Activated naive CD4-positive, alpha-beta T cell treated with anti-CD3 and anti-CD28 coated beads for 36 hours (primary cell): ENCODE measurements around the gene CLDN10. TPM values are rescaled to one million over a fixed set of nuclear protein-coding genes. Genes with fewer than 3 reads are reported as not detected.
"Not testable (repeated sequence)": the region's sequence is repeated elsewhere in the genome, so short reads cannot be mapped to it uniquely, and the experiment has no call there.

Experiments used
- CTCF ChIA-PET: fragments of 350-600 bp; sonication (Branson Sonifier 250); formaldehyde crosslinking; loops from one replicate; lab custom pipeline; 2021; ENCODE audit warnings: antibody characterized with exemption; lab: Charles Lee
- DNase-seq: peaks from one replicate; pipeline ENCODE4 v3.0.0-alpha.2; 2020
- H3K27ac Mint-ChIP-seq: one replicate; pipeline ENCODE4 v1.8.0; 2021; ENCODE audit warnings: mild to moderate bottlenecking, mixed read lengths
- H3K27me3 Mint-ChIP-seq: one replicate; pipeline ENCODE4 v1.8.0; 2021; ENCODE audit warnings: low read depth, mixed read lengths
- H3K36me3 Mint-ChIP-seq: one replicate; pipeline ENCODE4 v1.8.0; 2021; ENCODE audit warnings: low read depth, mixed read lengths
- H3K4me1 Mint-ChIP-seq: one replicate; pipeline ENCODE4 v1.8.0; 2021; ENCODE audit warnings: low read depth, mixed read lengths
- H3K4me3 Mint-ChIP-seq: one replicate; pipeline ENCODE4 v1.8.0; 2021; ENCODE audit warnings: mild to moderate bottlenecking, moderate library complexity, mixed read lengths
- H3K9me3 Mint-ChIP-seq: one replicate; pipeline ENCODE4 v1.8.0; 2021; ENCODE audit warnings: mixed read lengths
- intact Hi-C: fragments of 100-400 bp; cut with micrococcal nuclease; formaldehyde crosslinking; loops from one replicate; pipeline ENCODE4 v1.15.1; 2023
- total RNA-seq, 2 experiments: library from RNA; stranded (reverse); gene quantifications; one replicate each; pipeline ENCODE4 v1.2.3, GENCODE V29; 2021

CLDN10 gene, protein sequence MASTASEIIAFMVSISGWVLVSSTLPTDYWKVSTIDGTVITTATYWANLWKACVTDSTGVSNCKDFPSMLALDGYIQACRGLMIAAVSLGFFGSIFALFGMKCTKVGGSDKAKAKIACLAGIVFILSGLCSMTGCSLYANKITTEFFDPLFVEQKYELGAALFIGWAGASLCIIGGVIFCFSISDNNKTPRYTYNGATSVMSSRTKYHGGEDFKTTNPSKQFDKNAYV
- not detected for total RNA-seq

DNA sequence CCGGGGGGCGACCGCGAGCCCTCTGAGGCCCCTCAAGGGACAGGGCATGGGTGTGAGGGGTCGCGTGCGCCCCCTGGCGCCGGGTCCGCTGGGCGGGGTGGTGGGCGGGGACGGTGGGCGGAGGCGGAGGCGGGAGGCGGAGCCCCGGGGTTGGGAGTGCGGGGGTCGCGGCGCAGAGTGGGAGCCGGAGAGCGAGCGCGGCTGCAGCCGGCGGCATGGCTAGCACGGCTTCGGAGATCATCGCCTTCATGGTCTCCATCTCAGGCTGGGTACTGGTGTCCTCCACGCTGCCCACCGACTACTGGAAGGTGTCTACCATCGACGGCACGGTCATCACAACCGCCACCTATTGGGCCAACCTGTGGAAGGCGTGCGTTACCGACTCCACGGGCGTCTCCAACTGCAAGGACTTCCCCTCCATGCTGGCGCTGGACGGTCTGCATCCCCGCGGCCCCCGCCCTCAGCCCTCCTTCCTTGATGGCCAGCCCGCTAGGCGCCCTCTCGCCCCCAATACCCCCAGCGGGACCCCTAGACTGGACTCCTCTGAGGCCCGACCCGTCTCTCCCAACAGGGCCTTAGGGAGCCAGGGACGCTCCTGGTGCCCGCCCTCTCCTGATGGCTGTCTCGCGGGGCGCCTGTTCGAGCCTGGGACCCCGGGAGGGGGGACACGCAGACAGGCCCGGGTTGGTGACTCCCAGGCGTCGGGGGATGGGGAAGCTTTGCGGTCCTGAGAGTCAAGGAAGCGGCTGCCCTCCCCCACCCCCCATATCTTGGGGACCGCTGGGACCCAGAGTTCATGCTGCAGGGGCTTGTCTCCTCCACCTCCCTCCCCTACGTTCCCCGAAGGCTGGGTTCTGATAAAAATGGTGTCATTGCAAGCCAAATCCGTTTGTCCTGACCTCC, at the start of gene CLDN10:
Gene CLDN10, plus strand, starts transcription at position 182 of the 903 bp plus-strand sequence. Its CDS starts 34 bp downstream, at position 216.
- H3K36me3 Mint-ChIP-seq, result no peaks in the 10 kb centered on the region
- CTCF ChIA-PET, result no interaction called here
- peaks cover 61% of the 10 kb centered on the region for H3K27me3 Mint-ChIP-seq
- peaks cover 12% of the 10 kb centered on the region for H3K4me1 Mint-ChIP-seq
- intact Hi-C loops, result loop anchor here (5.0 kb wide), 2 partner anchors 280 to 360 kb away; no protein-coding TSS in a partner anchor
- no peak within 1 kb of the TSS for H3K27ac Mint-ChIP-seq
- no peaks in the 10 kb centered on the region for H3K9me3 Mint-ChIP-seq
- DNase-seq, result no peak
- H3K4me3 Mint-ChIP-seq, result peak within 1 kb of the TSS; percentile 32

DNA sequence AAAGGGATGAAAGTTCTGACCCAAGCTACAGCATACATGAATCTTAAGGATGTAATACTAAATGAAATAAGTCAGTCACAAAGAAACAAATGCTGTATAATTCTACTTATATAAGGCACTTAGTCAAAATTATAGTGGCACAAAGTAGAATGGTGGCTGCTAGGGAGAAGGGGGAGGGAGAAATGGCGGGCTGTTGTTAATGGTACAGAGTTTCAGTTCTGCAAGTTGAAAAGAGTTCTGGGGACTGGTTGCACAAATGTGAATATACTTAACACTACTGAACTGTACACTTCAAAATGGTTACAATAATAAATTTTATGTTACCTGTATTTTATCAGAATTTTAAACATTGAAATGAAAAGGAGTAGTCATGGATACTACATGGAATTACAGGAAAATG, 48.9 kb upstream of the CLDN10 start:
- H3K4me3 Mint-ChIP-seq, result no peak overlapping the region
- peaks cover 9% of the 10 kb centered on the region for H3K27me3 Mint-ChIP-seq
- intact Hi-C loops, result loop anchor here (5.0 kb wide), 1 partner anchor 114 kb away; no protein-coding TSS in a partner anchor

DNA sequence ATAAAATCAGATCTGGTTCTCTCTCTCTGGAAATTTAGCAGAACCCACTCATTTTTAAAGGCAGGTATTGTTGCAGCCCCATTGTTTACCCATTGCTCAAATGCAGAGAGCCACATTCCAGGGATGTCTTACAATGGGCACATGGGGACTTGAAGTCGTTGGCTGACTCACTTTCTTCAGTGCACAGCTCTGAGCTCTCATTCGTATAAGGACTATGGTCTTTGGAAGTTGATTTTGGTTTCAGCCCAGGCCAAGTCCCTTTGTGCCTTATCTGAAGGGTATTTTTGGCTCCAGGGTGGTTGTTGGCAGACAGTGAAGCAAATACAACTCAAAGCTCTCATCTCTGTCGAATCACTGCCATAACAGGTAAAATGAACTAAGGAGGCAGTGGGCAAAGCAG, 47.3 kb upstream of the CLDN10 start:
- peaks cover 9% of the 10 kb centered on the region for H3K27me3 Mint-ChIP-seq
- no peak overlapping the region for H3K27ac Mint-ChIP-seq
- no peaks in the 10 kb centered on the region for H3K4me1 Mint-ChIP-seq
- intact Hi-C loops, result no loop called here
- peaks cover 9% of the 10 kb centered on the region for H3K9me3 Mint-ChIP-seq
- DNase-seq, result no peak
- CTCF ChIA-PET, result interaction anchor here (0.6 kb wide), 1 partner anchor 291 kb away, joined by 3 read pairs; no protein-coding TSS in a partner anchor
- H3K36me3 Mint-ChIP-seq, result peaks cover 1% of the 10 kb centered on the region
- H3K4me3 Mint-ChIP-seq, result no peak overlapping the region

More for the DNA sequence above, 48.9 kb upstream of the CLDN10 start:
- H3K4me1 Mint-ChIP-seq, result no peaks in the 10 kb centered on the region
- CTCF ChIA-PET, result no interaction called here
- H3K36me3 Mint-ChIP-seq, result peaks cover 1% of the 10 kb centered on the region
- H3K9me3 Mint-ChIP-seq, result peaks cover 9% of the 10 kb centered on the region
- no peak for DNase-seq
- no peak overlapping the region for H3K27ac Mint-ChIP-seq

DNA sequence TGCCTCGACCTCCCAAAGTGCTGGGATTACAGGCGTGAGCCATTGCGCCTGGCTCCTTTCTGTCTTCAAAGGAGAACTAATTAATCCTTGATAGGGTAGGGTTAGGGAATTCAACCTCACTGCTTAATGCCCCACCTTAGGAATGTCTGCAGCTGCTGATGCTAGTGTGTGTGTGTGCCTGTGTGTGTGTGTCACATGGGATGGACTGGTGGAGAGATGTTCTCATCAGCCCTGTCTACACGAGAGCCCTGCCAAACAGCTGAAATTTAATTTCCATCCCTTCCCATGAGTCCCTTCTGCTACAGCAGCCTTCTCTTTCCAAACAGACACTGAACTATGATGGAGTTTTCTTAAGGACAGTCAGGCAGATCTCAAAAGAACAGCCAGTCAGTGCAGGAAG, 46.5 kb upstream of the CLDN10 start:
- no peaks in the 10 kb centered on the region for H3K4me1 Mint-ChIP-seq
- no peak overlapping the region for H3K4me3 Mint-ChIP-seq
- peaks cover 7% of the 10 kb centered on the region for H3K9me3 Mint-ChIP-seq
- H3K27me3 Mint-ChIP-seq, result peaks cover 6% of the 10 kb centered on the region
- intact Hi-C loops, result no loop called here
- no peak overlapping the region for H3K27ac Mint-ChIP-seq
- no peak for DNase-seq
- CTCF ChIA-PET, result no interaction called here
- no peaks in the 10 kb centered on the region for H3K36me3 Mint-ChIP-seq

DNA sequence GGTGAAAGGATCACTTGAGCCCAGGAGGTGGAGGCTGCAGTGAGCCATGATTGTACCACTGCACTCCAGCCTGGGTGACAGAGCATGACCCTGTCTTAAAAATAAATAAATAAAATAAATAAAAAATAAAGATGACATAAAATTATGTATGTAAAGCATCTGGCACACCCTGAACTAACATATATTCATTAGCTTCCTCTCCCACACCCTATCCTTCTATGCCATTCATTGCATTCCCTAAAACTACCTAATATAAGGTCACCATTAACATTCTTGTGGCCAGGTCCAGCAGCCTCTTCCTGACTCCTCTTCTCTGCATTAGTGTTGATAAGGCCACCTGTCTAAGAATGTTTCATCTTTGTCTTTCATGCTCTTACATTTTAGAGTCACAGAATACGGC, 44.5 kb upstream of the CLDN10 start:
- no peak overlapping the region for H3K4me3 Mint-ChIP-seq

DNA sequence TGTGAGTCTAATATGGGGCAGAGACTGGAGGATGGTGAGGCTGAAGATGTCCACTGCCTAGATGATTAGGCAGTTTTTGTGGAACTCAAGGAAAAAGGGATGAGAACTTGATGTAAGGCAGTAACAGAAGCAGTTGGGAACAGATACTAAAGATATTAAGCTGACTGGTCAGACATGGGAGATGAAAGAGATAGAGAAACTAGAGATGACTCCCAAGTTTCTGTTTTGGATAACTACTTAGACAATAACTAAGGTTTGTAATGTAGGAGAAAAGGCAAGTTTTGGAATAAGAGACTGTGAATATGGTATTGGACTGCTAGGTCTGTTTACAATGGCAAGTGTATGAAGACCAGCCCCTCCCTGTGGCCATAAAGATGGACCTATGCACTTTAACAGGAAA, 43.5 kb upstream of the CLDN10 start:
- H3K4me3 Mint-ChIP-seq, result no peak overlapping the region
- H3K4me1 Mint-ChIP-seq, result no peaks in the 10 kb centered on the region
- H3K27ac Mint-ChIP-seq, result no peak overlapping the region
- DNase-seq, result no peak
- H3K27me3 Mint-ChIP-seq, result peaks cover 9% of the 10 kb centered on the region
- H3K36me3 Mint-ChIP-seq, result no peaks in the 10 kb centered on the region
- CTCF ChIA-PET, result no interaction called here
- H3K9me3 Mint-ChIP-seq, result no peaks in the 10 kb centered on the region
- intact Hi-C loops, result no loop called here

More for the DNA sequence above, 44.5 kb upstream of the CLDN10 start:
- H3K27me3 Mint-ChIP-seq, result peaks cover 6% of the 10 kb centered on the region
- no peak overlapping the region for H3K27ac Mint-ChIP-seq
- CTCF ChIA-PET, result no interaction called here
- H3K9me3 Mint-ChIP-seq, result no peaks in the 10 kb centered on the region
- no peaks in the 10 kb centered on the region for H3K36me3 Mint-ChIP-seq
- H3K4me1 Mint-ChIP-seq, result no peaks in the 10 kb centered on the region
- DNase-seq, result no peak
- intact Hi-C loops, result no loop called here

DNA sequence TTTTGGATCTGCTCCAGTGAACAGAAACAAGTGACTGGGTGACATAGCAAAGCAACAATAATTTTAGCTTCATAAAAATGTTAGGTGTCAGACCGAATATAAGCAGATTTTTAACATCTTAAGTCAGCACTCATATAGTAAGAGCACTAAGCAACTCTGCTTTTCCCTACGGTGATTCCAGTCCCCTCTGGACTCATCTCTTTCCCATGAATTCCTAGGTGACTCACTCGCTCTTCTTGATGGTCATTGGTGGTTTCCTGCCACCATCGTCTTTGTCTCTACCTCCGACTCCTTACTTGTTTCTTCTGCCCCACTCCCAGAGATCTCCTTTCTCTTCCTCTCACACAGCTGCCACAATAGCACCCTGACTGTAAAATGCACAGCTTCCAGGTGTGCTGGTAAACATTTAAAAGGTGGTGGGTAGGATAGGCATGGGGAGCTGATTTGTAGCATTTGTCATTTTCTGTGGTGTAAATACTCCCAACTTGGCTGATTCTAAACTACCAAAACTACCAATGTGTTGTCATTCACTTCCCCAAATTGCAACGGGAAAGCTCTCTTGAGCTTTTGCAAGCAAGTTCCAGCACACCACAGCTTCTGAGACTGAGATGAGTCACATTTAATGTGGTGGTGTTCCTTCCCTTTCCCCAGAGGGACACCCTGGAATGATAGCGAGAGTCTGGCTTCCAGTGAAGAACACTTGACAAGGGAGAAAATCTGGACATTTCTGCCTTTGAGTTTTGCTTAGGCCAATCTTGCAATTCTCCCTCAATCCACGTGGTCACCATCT, 42.8 kb upstream of the CLDN10 start:
- no peak for DNase-seq
- Mint-ChIP-seq H3K4me3 (no peak overlapping the region), H3K36me3 (no peaks in the 10 kb centered on the region), H3K27me3 (peaks cover 12% of the 10 kb centered on the region), H3K4me1 (no peaks in the 10 kb centered on the region), H3K9me3 (no peaks in the 10 kb centered on the region), H3K27ac (no peak overlapping the region)
- intact Hi-C loops, result no loop called here
- CTCF ChIA-PET, result no interaction called here

DNA sequence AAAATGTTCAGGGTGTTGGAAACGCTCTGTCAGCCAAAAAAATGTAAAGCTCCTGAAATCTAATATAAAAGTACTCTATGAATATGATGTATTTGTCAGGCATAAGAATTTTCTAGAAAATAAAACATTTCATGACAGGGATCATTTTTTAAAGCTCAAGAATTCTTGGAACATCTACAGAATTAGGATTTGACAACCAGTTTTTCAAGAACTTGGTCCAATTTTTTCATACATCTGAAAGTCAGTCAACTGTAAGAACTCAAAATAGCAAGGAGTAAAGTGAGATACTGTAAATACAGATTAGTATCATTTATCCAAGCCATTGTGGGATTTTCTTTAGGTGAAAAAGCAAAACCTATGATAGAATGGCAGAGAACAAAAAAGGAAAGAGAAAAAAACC, 41.6 kb upstream of the CLDN10 start:
- CTCF ChIA-PET, result no interaction called here

DNA sequence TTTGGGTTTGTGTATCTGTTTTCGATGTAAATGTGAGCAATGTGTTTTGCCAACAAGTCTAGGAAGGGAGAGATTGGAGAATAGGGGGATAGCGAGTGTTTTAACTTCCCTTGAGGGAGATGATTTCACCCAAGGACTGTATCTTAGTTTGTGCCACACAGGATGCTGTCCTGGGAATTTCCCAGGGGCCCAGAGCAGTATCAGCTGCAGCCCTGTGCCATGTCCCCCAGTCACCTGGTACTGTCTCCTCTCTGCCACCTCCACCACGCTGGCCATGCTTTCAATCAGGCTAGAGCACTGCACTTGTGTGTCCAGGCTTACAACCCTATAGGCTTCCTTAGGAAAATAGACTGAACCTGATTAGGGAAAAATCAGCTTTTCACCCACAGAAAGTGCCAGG, 40.1 kb upstream of the CLDN10 start:
- H3K36me3 Mint-ChIP-seq, result no peaks in the 10 kb centered on the region
- peaks cover 13% of the 10 kb centered on the region for H3K27me3 Mint-ChIP-seq
- H3K4me3 Mint-ChIP-seq, result no peak overlapping the region
- H3K9me3 Mint-ChIP-seq, result no peaks in the 10 kb centered on the region
- DNase-seq, result no peak
- intact Hi-C loops, result no loop called here
- CTCF ChIA-PET, result no interaction called here
- no peaks in the 10 kb centered on the region for H3K4me1 Mint-ChIP-seq
- H3K27ac Mint-ChIP-seq, result no peak overlapping the region

More for the DNA sequence above, 41.6 kb upstream of the CLDN10 start:
- DNase-seq, result no peak
- H3K9me3 Mint-ChIP-seq, result no peaks in the 10 kb centered on the region
- intact Hi-C loops, result no loop called here
- no peaks in the 10 kb centered on the region for H3K4me1 Mint-ChIP-seq
- H3K4me3 Mint-ChIP-seq, result no peak overlapping the region
- H3K36me3 Mint-ChIP-seq, result no peaks in the 10 kb centered on the region
- H3K27me3 Mint-ChIP-seq, result peaks cover 16% of the 10 kb centered on the region
- no peak overlapping the region for H3K27ac Mint-ChIP-seq

DNA sequence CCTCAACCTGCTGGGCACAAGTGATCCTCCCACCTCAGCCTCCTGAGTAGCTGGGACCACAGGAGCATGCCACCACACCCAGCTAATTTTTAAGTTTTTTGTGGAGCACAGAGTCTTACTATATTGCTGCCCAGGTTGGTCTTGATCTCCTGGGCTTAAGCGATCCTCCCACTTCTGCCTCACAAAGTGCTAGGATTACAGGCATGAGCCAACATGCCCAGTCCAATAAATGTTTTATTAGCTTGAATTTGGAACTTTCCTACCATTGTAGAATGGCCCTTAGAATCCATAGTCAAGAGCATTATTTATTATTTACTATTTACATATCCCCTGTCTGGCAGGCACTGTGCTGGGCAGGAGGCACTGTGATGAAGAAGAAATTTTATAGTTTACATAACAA, 39.6 kb upstream of the CLDN10 start:
- intact Hi-C loops, result no loop called here
- CTCF ChIA-PET, result no interaction called here
- Mint-ChIP-seq H3K4me1 (no peaks in the 10 kb centered on the region), H3K36me3 (no peaks in the 10 kb centered on the region), H3K27me3 (peaks cover 15% of the 10 kb centered on the region), H3K27ac (no peak overlapping the region), H3K9me3 (no peaks in the 10 kb centered on the region), H3K4me3 (no peak overlapping the region)
- DNase-seq, result no peak

DNA sequence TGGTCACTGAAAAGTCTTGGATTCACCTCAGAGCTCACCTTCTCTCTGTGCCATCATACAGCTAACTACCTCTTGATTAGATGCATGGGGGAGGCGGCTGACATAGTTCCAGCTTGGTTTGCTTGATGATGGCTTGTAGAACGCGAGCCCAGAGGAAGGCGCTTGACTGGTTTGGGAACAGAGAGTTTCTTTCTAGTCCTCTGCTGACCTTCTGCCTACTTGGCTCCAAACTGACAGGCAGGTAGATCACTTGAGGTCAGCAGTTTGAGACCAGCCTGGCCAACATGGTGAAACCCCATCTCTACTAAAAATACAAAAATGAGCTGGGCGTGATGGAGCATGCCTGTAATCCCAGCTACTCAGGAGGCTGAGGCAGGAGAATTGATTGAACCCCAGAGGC, 36.9 kb upstream of the CLDN10 start:
- H3K36me3 Mint-ChIP-seq, H3K4me3 Mint-ChIP-seq, H3K9me3 Mint-ChIP-seq, DNase-seq, intact Hi-C loops, H3K4me1 Mint-ChIP-seq, H3K27ac Mint-ChIP-seq: not testable (repeated sequence)
- H3K27me3 Mint-ChIP-seq, result peaks cover 17% of the 10 kb centered on the region
- CTCF ChIA-PET, result interaction anchor here (1.0 kb wide), 1 partner anchor 111 kb away, joined by 3 read pairs; no protein-coding TSS in a partner anchor

DNA sequence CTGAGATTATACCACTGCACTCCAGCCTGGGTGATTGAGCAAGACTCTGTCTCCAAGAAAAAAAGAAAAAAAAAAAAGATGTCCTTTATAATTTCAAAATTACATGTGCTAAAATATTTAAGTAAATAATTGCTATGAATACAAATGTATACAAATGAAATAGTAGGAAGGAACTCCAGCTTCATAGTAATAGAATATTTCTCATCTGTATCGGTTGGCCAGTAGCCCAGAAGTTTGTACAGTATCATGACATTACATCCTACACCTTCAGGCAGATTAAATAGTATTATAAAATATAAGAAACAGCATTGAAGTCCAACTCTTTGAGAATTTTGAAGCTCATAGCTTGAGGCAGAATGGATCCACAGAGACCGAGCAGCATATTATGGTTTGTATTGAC, 36.5 kb upstream of the CLDN10 start:
- Mint-ChIP-seq H3K4me3 (no peak overlapping the region), H3K36me3 (no peaks in the 10 kb centered on the region), H3K4me1 (no peaks in the 10 kb centered on the region), H3K9me3 (no peaks in the 10 kb centered on the region), H3K27ac (no peak overlapping the region), H3K27me3 (peaks cover 18% of the 10 kb centered on the region)
- CTCF ChIA-PET, result interaction anchor here (0.6 to 1.0 kb wide), 2 partner anchors 21 to 112 kb away, joined by 3 to 6 read pairs; no protein-coding TSS in a partner anchor
- no peak for DNase-seq
- intact Hi-C loops, result no loop called here
